ENCODE data around the gene NAGLU.

NAGLU gene

DNA sequence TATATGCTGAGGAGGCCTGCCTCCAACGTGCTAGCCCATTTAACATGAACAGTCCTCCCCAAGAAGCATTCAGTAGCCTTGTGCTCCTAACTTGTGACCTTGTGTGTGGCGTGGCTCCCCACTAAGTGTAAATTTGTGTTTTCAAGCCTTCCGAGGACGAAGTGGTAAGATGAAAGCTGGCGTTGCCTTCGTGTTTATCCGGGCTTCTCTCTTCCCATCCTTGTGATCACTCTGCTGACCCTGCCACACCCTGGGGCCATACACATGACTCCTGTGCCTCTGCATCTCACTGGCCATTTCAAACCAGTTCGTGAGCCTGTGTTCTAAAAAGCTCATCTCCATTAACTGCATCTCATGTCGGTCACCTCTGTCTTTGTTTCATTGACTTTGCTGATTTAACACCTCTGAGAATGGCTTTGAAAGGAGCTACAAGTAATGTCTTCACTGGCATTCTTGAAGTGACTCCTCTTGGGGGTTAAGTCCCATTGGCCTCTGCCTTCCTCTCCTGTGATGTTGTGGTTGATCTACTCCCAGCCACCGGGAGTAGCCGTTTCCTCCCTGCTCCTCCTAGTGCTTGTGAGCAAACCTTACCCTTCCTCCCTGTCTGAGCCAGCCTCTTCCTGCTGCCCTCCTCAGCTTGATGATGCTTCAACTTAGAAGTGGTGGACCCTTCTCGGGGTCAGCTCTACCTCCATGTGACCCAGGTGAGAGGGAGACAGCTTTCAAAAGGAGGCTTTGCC, 27.4 kb upstream of the NAGLU start:
- H3K27ac ChIP-seq = no peak overlapping the region
- peak overlapping the region in 1 of 11 experiments; percentile 52; a peak in 2 of 22 replicates for H3K9ac ChIP-seq
- H3K4me2 ChIP-seq = peak overlapping the region; percentile 67 to 85 (median 79)
- peaks cover 0 to 100% (median 0%) of the 10 kb centered on the region in 11 experiments; a peak in 8 of 22 replicates for H3K36me3 ChIP-seq
- no peak for TF ChIP-seq Cebpa-rat (IDR thresholded peaks at IDR 0.05)
- H3K4me1 ChIP-seq = peaks cover 34 to 72% (median 43%) of the 10 kb centered on the region in 10 experiments
- H4K20me1 ChIP-seq = peaks cover 0 to 100% (median 0%) of the 10 kb centered on the region in 11 experiments; a peak in 7 of 22 replicates
- peaks cover 0 to 39% (median 0%) of the 10 kb centered on the region in 11 experiments; a peak in 2 of 22 replicates for H3K27me3 ChIP-seq
- no peak overlapping the region for H3K4me3 ChIP-seq
- H3K9me3 ChIP-seq (replicated peaks in 1 of 11) = no peaks in the 10 kb centered on the region

DNA sequence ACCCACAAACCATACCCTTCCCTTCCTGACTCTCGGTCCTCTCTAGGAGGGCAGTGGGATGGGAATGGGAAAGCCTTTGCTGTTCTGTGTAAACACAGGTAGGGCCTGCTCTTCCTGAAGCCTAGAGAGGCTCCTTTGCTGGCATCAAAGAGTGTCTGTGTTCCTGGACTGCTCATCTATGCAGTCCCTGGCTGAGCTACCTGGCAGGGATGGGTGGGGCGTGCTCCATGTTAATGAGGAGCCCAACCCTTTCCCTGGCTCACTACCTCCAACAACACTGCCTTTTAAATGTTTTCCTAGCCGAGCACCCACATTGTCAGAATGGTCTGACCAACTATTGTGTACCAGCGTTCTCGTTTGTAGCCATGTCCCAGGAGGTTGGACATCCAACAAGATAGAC, 26.6 kb upstream of the NAGLU start:
- TF ChIP-seq Cebpa-rat (IDR thresholded peaks at IDR 0.05) = no peak
- peaks cover 34 to 72% (median 43%) of the 10 kb centered on the region in 10 experiments for H3K4me1 ChIP-seq
- H4K20me1 ChIP-seq = peaks cover 0 to 100% (median 0%) of the 10 kb centered on the region in 11 experiments; a peak in 7 of 22 replicates
- H3K36me3 ChIP-seq = peaks cover 0 to 100% (median 0%) of the 10 kb centered on the region in 11 experiments; a peak in 8 of 22 replicates
- H3K4me3 ChIP-seq = peak overlapping the region in 1 of 10 experiments; percentile 16; a peak in 1 of 20 replicates
- peak overlapping the region in 1 of 11 experiments; percentile 33; a peak in 2 of 22 replicates for H3K9ac ChIP-seq
- peaks cover 0 to 31% (median 0%) of the 10 kb centered on the region in 11 experiments; a peak in 2 of 22 replicates for H3K27me3 ChIP-seq
- H3K27ac ChIP-seq = no peak overlapping the region
- peak overlapping the region; percentile 67 to 85 (median 79) for H3K4me2 ChIP-seq
- no peaks in the 10 kb centered on the region for H3K9me3 ChIP-seq (replicated peaks in 1 of 11)

DNA sequence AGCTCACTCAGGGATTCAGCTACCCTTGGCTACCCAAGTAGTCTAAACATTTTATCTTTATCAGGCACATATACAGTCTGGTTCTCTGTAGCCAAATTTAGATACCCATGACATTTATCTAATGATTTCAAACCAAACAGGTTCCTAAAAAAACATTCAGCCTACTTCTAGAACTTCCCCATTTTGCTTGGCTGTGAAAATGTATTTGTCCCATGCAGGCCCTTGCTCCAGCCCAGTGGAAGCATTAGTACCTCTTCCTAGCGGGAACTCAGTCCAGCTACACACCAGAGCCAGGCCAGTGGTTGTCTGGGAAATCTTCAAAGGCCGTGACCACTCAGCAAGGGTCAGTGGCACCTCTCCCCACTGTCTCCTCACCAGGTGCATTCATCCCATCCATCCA, 26.2 kb upstream of the NAGLU start:
- no peak for TF ChIP-seq Cebpa-rat (IDR thresholded peaks at IDR 0.05)
- peak overlapping the region; percentile 67 to 85 (median 79) for H3K4me2 ChIP-seq
- H3K27me3 ChIP-seq = peaks cover 0 to 30% (median 0%) of the 10 kb centered on the region in 11 experiments; a peak in 2 of 22 replicates
- no peak overlapping the region; a peak in 1 of 20 replicates for H3K4me3 ChIP-seq
- H3K27ac ChIP-seq = no peak overlapping the region
- H3K9ac ChIP-seq = no peak overlapping the region
- H3K36me3 ChIP-seq = peaks cover 0 to 100% (median 0%) of the 10 kb centered on the region in 11 experiments; a peak in 8 of 22 replicates
- H3K9me3 ChIP-seq (replicated peaks in 1 of 11) = no peaks in the 10 kb centered on the region
- peaks cover 0 to 100% (median 0%) of the 10 kb centered on the region in 11 experiments; a peak in 7 of 22 replicates for H4K20me1 ChIP-seq
- H3K4me1 ChIP-seq = peaks cover 34 to 75% (median 43%) of the 10 kb centered on the region in 10 experiments

DNA sequence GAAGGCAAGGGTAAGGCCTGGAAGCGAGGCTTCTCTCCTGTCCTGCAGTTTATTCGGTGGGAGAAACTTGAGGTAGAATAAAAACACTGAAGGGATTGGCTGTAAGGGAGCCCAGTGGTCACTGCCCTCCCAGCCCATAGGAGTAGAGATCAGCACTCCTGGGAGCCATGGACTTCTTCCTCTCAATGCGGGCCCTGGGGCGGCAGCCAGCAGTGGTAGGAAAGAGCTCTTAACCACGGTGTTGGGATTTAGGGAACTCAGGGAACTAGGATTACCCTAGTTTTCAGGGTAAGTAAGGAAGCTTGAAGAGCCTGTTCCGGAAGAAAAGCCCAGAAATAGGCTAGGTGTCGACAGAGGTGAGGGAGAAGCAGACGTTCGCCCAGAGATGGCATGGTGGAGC, 23.8 kb upstream of the NAGLU start:
- TF ChIP-seq Cebpa-rat (IDR thresholded peaks at IDR 0.05) = no peak
- H3K9me3 ChIP-seq (replicated peaks in 1 of 11) = no peaks in the 10 kb centered on the region
- peaks cover 39 to 79% (median 53%) of the 10 kb centered on the region in 10 experiments for H3K4me1 ChIP-seq
- peaks cover 0 to 18% (median 0%) of the 10 kb centered on the region in 11 experiments; a peak in 1 of 22 replicates for H3K27me3 ChIP-seq
- H3K4me2 ChIP-seq = peak overlapping the region in 9 of 11 experiments; percentile 31 to 62 (median 48); a peak in 17 of 22 replicates
- H3K9ac ChIP-seq = peak overlapping the region in 1 of 11 experiments; percentile 37; a peak in 2 of 22 replicates
- H3K27ac ChIP-seq = no peak overlapping the region
- peaks cover 0 to 100% (median 0%) of the 10 kb centered on the region in 11 experiments; a peak in 7 of 22 replicates for H3K36me3 ChIP-seq
- H3K4me3 ChIP-seq = no peak overlapping the region
- H4K20me1 ChIP-seq = peaks cover 0 to 100% (median 0%) of the 10 kb centered on the region in 11 experiments; a peak in 7 of 22 replicates

DNA sequence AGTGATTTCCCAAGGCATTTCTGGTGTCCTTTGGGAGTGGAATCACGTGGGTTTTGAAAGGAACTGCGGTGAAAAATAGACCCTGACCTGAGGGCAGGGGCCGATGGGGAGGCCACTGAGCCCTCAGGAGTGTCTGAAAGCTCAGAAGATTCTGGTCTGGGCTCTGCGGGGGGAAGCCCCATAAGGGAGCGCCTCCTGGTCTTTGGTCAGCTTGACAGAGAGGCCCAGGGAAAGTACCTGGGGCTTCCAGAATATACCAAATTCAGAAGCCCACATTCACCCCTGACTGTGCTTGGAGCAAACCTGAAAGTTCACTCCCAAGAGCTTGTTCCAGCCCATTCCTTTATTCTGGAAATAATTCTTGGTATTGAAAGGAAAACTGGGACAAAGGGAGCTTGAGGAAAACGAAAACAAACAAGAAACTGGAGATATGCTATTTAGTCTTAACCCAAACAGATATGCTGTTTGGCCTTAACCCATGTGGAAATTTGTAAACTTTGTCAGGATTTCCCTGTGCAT, 23.2 kb upstream of the NAGLU start:
- no peak for TF ChIP-seq Cebpa-rat (IDR thresholded peaks at IDR 0.05)
- Histone ChIP-seq H3K9me3 (replicated peaks in 1 of 11) (no peaks in the 10 kb centered on the region), H3K4me1 (peaks cover 42 to 79% (median 57%) of the 10 kb centered on the region in 10 experiments), H3K4me3 (no peak overlapping the region), H3K27ac (no peak overlapping the region), H4K20me1 (peaks cover 0 to 99% (median 0%) of the 10 kb centered on the region in 11 experiments; a peak in 7 of 22 replicates), H3K36me3 (peaks cover 0 to 95% (median 0%) of the 10 kb centered on the region in 11 experiments; a peak in 7 of 22 replicates), H3K9ac (peak overlapping the region in 1 of 11 experiments; percentile 37; a peak in 2 of 22 replicates), H3K4me2 (peak overlapping the region in 9 of 11 experiments; percentile 31 to 62 (median 48); a peak in 16 of 22 replicates), H3K27me3 (peaks cover 0 to 13% (median 0%) of the 10 kb centered on the region in 11 experiments; a peak in 1 of 22 replicates)

DNA sequence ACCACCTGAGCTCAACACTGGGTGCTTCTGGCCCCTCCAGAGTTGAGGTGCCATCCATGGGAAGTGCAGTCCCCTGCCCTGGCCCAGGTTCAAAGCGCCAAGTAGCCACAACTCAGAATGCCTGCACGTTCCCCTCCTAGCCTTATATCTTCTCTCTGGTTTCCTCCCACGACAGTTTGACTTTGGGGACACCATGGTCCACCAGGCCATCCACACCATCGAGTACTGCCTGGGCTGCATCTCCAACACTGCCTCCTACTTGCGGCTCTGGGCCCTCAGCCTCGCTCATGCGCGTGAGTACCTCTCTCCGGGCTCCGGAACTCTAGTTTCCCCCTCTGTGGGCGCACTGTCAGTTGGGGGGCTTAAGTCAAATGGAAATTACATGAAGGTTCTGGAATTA, 22.4 kb upstream of the NAGLU start:
- H3K9ac ChIP-seq = no peak overlapping the region; a peak in 1 of 22 replicates
- no peak overlapping the region for H3K4me3 ChIP-seq
- no peak for TF ChIP-seq Cebpa-rat (IDR thresholded peaks at IDR 0.05)
- H3K27me3 ChIP-seq = peaks cover 0 to 13% (median 0%) of the 10 kb centered on the region in 11 experiments; a peak in 1 of 22 replicates
- H4K20me1 ChIP-seq = peaks cover 0 to 99% (median 0%) of the 10 kb centered on the region in 11 experiments; a peak in 7 of 22 replicates
- H3K36me3 ChIP-seq = peaks cover 0 to 86% (median 0%) of the 10 kb centered on the region in 11 experiments; a peak in 6 of 22 replicates
- H3K4me2 ChIP-seq = no peak overlapping the region
- H3K9me3 ChIP-seq (replicated peaks in 1 of 11) = no peaks in the 10 kb centered on the region
- H3K4me1 ChIP-seq = peaks cover 43 to 79% (median 58%) of the 10 kb centered on the region in 10 experiments
- no peak overlapping the region for H3K27ac ChIP-seq

DNA sequence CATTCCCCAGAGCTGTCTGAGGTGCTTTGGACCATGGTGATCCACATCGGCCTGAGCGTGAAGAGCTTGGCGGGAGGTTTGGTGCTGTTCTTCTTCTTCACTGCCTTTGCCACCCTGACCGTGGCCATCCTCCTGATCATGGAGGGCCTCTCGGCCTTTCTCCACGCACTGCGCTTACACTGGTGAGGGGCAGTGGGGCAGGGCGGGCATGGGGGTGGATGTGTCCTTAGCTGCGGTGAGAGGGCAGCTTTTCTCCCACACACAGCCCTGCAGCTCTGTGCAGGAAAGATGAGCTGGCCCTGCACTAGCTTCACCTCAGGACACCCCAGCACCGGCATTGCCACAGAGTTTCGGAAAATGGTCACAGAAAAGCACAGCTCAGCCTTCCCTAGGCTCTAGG, 21.8 kb upstream of the NAGLU start:
- no peak for TF ChIP-seq Cebpa-rat (IDR thresholded peaks at IDR 0.05)
- Histone ChIP-seq H3K4me1 (peaks cover 43 to 79% (median 58%) of the 10 kb centered on the region in 10 experiments), H3K27me3 (peaks cover 0 to 13% (median 0%) of the 10 kb centered on the region in 11 experiments; a peak in 1 of 22 replicates), H3K27ac (no peak overlapping the region), H3K36me3 (peaks cover 0 to 84% (median 0%) of the 10 kb centered on the region in 11 experiments; a peak in 6 of 22 replicates), H3K4me3 (no peak overlapping the region), H4K20me1 (peaks cover 0 to 99% (median 0%) of the 10 kb centered on the region in 11 experiments; a peak in 7 of 22 replicates), H3K4me2 (no peak overlapping the region), H3K9ac (peak overlapping the region in 1 of 11 experiments; percentile 16; a peak in 2 of 22 replicates), H3K9me3 (replicated peaks in 1 of 11) (no peaks in the 10 kb centered on the region)

DNA sequence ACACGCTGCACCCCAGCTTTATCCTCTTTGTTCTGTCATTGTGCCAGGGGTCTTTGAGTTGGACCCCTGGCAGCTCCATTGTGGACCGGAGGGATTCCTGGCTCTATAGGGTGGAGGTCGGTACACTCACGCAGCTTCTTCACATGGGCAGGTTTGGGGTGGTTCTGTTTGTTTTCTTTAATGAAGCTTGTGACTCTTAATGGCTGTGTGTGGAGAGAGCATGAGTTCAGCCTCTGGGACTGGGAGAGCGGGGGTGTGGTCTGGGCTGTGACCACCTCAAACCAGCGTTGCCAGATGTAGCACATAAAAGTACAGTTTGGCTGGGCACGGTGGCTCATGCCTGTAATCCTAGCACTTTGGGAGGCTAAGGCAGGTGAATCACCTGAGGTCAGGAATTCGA, 21.2 kb upstream of the NAGLU start:
- peaks cover 0 to 13% (median 0%) of the 10 kb centered on the region in 11 experiments; a peak in 1 of 22 replicates for H3K27me3 ChIP-seq
- peak overlapping the region in 1 of 11 experiments; percentile 16; a peak in 2 of 22 replicates for H3K9ac ChIP-seq
- no peak overlapping the region for H3K4me3 ChIP-seq
- no peak for TF ChIP-seq Cebpa-rat (IDR thresholded peaks at IDR 0.05)
- no peak overlapping the region for H3K27ac ChIP-seq
- H3K4me2 ChIP-seq = no peak overlapping the region
- H4K20me1 ChIP-seq = peaks cover 0 to 98% (median 0%) of the 10 kb centered on the region in 11 experiments; a peak in 7 of 22 replicates
- H3K4me1 ChIP-seq = peaks cover 43 to 79% (median 58%) of the 10 kb centered on the region in 10 experiments
- H3K9me3 ChIP-seq (replicated peaks in 1 of 11) = no peaks in the 10 kb centered on the region
- peaks cover 0 to 83% (median 0%) of the 10 kb centered on the region in 11 experiments; a peak in 6 of 22 replicates for H3K36me3 ChIP-seq

All from BLaER1 treated with 17β-estradiol and CSF1 and Interleukin-3, amounts not matched to agents 10 nM and 100 nM (cell line).